Measurements from ENCODE around the gene FLNB.
A peak's percentile ranks its signal among the peaks of the same experiment; 100 is the strongest.

FLNB gene

DNA sequence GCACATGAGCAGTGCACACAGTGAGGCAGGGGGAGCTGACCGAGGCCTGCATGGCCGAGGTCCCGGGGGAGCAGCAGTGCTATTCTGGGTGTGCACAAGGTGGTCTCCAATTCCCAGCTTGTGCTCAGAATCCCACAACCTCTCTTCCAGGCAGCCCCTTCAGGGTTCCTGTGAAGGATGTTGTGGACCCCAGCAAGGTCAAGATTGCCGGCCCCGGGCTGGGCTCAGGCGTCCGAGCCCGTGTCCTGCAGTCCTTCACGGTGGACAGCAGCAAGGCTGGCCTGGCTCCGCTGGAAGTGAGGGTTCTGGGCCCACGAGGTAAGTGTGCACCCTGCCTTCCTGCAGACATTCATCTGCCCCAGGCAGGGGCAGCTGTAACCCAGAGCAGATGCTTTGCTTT is 122.4 kb downstream of the FLNB start:
- peak overlapping the region; percentile 25 for H3K27ac ChIP-seq
- TF ChIP-seq, protein P1, sequence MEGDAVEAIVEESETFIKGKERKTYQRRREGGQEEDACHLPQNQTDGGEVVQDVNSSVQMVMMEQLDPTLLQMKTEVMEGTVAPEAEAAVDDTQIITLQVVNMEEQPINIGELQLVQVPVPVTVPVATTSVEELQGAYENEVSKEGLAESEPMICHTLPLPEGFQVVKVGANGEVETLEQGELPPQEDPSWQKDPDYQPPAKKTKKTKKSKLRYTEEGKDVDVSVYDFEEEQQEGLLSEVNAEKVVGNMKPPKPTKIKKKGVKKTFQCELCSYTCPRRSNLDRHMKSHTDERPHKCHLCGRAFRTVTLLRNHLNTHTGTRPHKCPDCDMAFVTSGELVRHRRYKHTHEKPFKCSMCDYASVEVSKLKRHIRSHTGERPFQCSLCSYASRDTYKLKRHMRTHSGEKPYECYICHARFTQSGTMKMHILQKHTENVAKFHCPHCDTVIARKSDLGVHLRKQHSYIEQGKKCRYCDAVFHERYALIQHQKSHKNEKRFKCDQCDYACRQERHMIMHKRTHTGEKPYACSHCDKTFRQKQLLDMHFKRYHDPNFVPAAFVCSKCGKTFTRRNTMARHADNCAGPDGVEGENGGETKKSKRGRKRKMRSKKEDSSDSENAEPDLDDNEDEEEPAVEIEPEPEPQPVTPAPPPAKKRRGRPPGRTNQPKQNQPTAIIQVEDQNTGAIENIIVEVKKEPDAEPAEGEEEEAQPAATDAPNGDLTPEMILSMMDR (conservative IDR thresholded peaks at IDR 0.05; ENCODE audit: low read depth): no peak
- ChIA-PET POLR2A (ENCODE audit: low non-redundant PET) (no interaction called here), CTCF (interaction anchor here (1.0 kb wide), 1 partner anchor 11 kb away, joined by 3 read pairs; no protein-coding TSS in a partner anchor)
- DNase-seq (ENCODE audit: low spot score): no peak

DNA sequence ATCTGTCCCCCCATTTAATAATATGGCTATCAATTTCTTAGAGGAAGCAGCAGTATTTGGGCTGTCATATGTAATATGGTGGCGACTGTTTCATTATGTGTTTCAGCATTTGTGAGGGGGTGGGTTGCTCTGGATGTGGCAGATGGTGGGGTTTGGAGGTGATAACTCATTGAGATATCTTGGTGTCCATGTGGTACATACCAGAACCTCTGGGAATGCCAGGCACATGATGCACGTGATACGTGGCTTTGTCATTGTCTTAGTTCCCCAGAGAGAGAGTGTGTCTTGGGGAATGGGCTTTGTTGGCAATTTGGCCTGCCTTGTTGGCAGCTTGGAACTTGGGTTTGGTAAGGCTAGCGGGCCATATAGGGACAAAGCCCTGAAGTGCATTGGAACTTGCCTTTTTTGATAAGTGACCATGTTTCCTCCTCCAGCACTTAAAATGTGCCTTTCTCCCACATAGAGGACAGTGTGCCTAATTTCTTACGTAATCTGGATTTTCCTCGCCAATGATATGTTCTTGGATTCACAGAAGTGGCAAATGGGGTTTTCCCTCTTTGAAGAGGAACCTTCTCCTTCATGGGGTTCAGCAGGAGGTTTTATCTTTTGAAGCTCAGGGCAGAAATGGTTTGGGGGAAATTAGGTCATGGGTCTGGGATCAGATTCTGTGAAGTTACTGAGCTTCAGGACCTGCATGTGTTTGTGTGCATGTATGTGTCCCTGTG is 123.0 kb downstream of the FLNB start:
- CTCF ChIA-PET: no interaction called here
- TF ChIP-seq, protein P1 (conservative IDR thresholded peaks at IDR 0.05; ENCODE audit: low read depth): no peak
- H3K27ac ChIP-seq: no peak overlapping the region
- no peak for DNase-seq (ENCODE audit: low spot score)
- POLR2A ChIA-PET (ENCODE audit: low non-redundant PET): no interaction called here

DNA sequence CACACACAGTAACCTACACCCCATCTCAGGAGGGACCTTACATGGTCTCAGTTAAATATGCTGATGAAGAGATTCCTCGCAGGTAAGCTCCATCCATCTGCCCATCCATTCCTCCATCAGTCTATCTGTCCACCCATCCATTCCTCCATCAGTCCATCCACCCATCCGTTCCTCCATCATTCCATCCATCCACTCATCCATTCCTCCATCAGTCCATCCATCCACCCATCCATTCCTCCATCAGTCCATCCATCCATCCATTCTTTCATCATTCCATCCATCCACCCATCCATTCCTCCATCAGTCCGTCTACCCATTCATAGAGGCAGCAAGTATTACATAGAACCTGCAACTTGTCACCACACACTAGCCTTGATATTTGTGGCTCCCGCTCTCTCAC is 124.6 kb downstream of the FLNB start:
- no peak overlapping the region for H3K27ac ChIP-seq
- ChIA-PET CTCF (interaction anchor here (0.6 kb wide), 2 partner anchors 86 to 152 kb away, joined by 3 read pairs; no protein-coding TSS in a partner anchor), POLR2A (ENCODE audit: low non-redundant PET) (no interaction called here)
- DNase-seq (ENCODE audit: low spot score): no peak
- TF ChIP-seq, protein P1 (conservative IDR thresholded peaks at IDR 0.05; ENCODE audit: low read depth): no peak

DNA sequence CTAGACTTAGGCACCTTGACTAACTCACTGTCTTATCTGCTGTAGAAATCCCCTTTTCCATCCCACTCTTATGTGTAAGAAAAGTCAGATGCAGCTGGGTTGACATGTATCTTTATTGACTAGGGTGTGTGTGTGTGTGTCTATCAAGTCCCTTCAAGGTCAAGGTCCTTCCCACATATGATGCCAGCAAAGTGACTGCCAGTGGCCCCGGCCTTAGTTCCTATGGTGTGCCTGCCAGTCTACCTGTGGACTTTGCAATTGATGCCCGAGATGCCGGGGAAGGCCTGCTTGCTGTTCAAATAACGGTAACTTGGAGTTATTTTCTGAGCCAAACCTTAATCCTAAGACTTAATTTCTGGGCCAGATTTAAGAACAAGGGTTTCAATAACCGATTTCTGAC is 126.2 kb downstream of the FLNB start:
- TF ChIP-seq, protein P1 (conservative IDR thresholded peaks at IDR 0.05; ENCODE audit: low read depth): no peak
- H3K27ac ChIP-seq: no peak overlapping the region
- CTCF ChIA-PET: interaction anchor here (0.5 kb wide), 1 partner anchor 103 kb away, joined by 4 read pairs; no protein-coding TSS in a partner anchor
- POLR2A ChIA-PET (ENCODE audit: low non-redundant PET): no interaction called here
- DNase-seq (ENCODE audit: low spot score): no peak

DNA sequence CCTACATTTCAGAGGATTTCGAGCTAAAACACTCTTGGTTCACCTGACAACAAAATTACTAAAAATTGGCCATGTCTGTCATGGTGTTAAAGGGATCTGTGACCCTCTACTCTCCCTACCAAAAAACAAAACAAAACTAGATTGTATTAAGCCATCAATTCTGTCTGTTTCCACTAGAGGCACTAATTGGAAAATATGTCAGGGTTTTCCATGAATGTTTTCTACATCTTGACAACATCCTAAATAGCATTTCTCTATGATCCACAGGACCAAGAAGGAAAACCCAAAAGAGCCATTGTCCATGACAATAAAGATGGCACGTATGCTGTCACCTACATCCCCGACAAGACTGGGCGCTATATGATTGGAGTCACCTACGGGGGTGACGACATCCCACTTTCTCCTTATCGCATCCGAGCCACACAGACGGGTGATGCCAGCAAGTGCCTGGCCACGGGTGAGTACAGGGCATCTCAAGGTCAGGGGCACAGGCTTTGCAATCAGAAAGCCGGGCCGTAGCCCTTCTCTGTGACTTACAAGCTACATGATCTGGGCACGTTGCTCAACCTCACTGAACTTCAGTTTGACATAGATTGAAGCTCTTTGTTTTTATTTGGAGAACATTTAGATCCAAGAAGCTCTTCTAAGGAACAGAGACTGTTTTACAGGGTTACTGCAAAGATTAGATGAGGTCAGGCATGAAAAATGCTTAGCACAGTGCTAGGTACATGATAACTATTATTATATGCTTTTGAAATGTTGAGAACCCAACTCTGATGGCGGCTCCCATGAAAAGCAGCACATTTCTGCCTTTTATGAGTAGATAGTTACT is 127.7 kb downstream of the FLNB start:
- no peak for DNase-seq (ENCODE audit: low spot score)
- CTCF ChIA-PET: no interaction called here
- POLR2A ChIA-PET (ENCODE audit: low non-redundant PET): no interaction called here
- TF ChIP-seq, protein P1 (conservative IDR thresholded peaks at IDR 0.05; ENCODE audit: low read depth): peak; percentile 51
- H3K27ac ChIP-seq: no peak overlapping the region

DNA sequence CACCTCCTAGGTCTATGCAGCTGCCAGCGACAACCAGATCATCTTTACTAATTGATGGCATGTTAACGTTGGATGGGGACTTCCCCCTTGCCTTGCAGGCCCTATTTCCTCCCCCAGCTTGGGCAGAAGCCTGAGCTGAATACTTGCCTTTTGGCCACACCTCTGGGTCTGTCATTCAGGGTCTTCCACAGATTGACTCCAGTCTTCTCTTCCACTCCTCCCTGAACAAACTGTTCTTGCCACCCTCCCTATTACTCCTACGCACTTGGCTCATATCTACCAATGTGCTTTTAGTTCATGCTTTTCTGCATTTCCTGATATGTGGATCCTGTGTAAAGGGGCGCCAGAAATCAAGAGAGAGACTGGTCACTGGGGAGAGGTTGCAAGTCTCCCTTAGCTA is 129.1 kb downstream of the FLNB start:
- ChIA-PET CTCF (interaction anchor here (0.6 kb wide), 1 partner anchor 89 kb away, joined by 4 read pairs; no protein-coding TSS in a partner anchor), POLR2A (ENCODE audit: low non-redundant PET) (no interaction called here)
- TF ChIP-seq, protein P1 (conservative IDR thresholded peaks at IDR 0.05; ENCODE audit: low read depth): no peak
- H3K27ac ChIP-seq: no peak overlapping the region
- DNase-seq (ENCODE audit: low spot score): no peak
